CD4-positive, alpha-beta T cell treated with Interleukin-12 subunit alpha and Interleukin-12 subunit beta, for 1 hour (primary cell): ENCODE data around the gene GPR152.

Experiments used
- DNase-seq: peaks from one replicate; pipeline ENCODE4 v3.0.0-alpha.2; 2020

The GPR152 gene

GRCh38 chr11:67423466-67423865, 29.1 kb downstream of the GPR152 start:
- no peak for DNase-seq

- DNase-seq = no peak
These were observed 29.6 kb downstream of the GPR152 start for GRCh38 chr11:67422891-67423290.

GRCh38 chr11:67421430-67422031, 31.0 kb downstream of the GPR152 start:
- DNase-seq = no peak

- DNase-seq = peak; percentile 98
These were observed 31.7 kb downstream of the GPR152 start for GRCh38 chr11:67420646-67421429.

GRCh38 chr11:67420147-67420645, 32.3 kb downstream of the GPR152 start:
- DNase-seq = no peak

GRCh38 chr11:67419325-67420049, 33.0 kb downstream of the GPR152 start:
- no peak for DNase-seq

GRCh38 chr11:67418476-67419281, 33.9 kb downstream of the GPR152 start:
- DNase-seq = no peak

GRCh38 chr11:67417425-67417824, 35.1 kb downstream of the GPR152 start:
- DNase-seq = no peak

- DNase-seq = peak; percentile 89
These were observed 35.9 kb downstream of the GPR152 start for GRCh38 chr11:67416416-67417335.

GRCh38 chr11:67415501-67416304, 36.8 kb downstream of the GPR152 start, which contains the start of gene CARNS1:
Gene CARNS1 (plus strand): TSS chr11:67415678. CDS start chr11:67416200, 522 bp downstream.
- no peak for DNase-seq

GRCh38 chr11:67413266-67413849, 39.2 kb downstream of the GPR152 start:
- DNase-seq = no peak

- DNase-seq = no peak
These were observed 39.9 kb downstream of the GPR152 start for GRCh38 chr11:67412495-67413179.

GRCh38 chr11:67411785-67412152, 40.8 kb downstream of the GPR152 start:
- no peak for DNase-seq

GRCh38 chr11:67410984-67411784, 41.3 kb downstream of the GPR152 start:
- DNase-seq = no peak

GRCh38 chr11:67410369-67410831, 42.1 kb downstream of the GPR152 start:
- DNase-seq = no peak

- no peak for DNase-seq
These were observed 42.7 kb downstream of the GPR152 start for GRCh38 chr11:67409781-67410368.

- peak; percentile 82 for DNase-seq
These were observed 43.3 kb downstream of the GPR152 start for GRCh38 chr11:67409261-67409666.
